Measurements from ENCODE around the gene NTSR2.

NTSR2 gene

DNA sequence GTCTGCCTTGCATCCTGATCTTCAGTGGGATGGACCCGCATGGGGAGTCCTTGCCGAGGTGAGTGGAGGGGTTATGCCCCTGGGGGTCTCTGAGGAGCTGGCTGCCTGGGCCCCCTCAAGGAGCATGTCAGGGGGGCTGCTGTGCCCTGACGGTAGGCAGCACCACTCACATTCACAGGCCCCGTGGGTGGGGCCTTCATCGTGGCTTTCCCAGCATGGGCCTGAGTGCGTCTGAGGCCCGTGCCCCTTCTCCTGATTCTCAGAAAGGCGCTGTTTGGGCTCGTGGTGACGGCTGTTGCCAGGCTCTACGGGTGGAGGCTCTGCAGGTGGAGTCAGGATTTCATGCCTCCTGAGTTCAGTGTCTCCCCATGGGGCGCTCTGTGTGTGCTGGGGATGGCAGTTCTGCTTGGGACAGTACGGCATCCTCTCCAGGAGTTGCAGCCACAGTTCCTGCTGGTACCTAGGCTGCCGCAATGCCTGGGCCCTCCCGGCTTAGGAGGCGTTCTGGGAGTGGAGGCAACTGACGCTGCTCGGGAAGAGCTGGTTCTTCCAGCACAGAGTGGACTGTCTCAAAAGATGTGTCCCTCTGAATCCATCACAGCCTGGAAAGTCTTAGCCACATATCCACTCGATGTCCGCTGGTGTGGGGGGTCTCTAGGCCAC, 57.3 kb downstream of the NTSR2 start:
- Histone ChIP-seq H3K4me1 (ENCODE audit: control insufficient read depth, low read length) (no peaks in the 10 kb centered on the region), H3F3A (ENCODE audit: control insufficient read depth, insufficient read depth) (no peaks in the 10 kb centered on the region), H3K9me2 (replicated peaks; ENCODE audit: control insufficient read depth, low read length) (no peaks in the 10 kb centered on the region), H3K9me3 (ENCODE audit: control insufficient read depth, insufficient read depth, low read length) (no peaks in the 10 kb centered on the region), H4K20me1 (ENCODE audit: control insufficient read depth, insufficient read depth, low read depth, low read length) (no peaks in the 10 kb centered on the region), H3K4me3 (ENCODE audit: low read length) (no peak overlapping the region), H3K79me2 (ENCODE audit: control insufficient read depth, low read length) (no peaks in the 10 kb centered on the region), H3K4me2 (ENCODE audit: low read length) (no peak overlapping the region), H3K27ac (ENCODE audit: low read depth, low read length) (no peak overlapping the region), H3K36me3 (ENCODE audit: control insufficient read depth, low read length) (no peaks in the 10 kb centered on the region), H3K27me3 (ENCODE audit: control insufficient read depth, low read length) (no peaks in the 10 kb centered on the region)
- TF ChIP-seq, protein P1, sequence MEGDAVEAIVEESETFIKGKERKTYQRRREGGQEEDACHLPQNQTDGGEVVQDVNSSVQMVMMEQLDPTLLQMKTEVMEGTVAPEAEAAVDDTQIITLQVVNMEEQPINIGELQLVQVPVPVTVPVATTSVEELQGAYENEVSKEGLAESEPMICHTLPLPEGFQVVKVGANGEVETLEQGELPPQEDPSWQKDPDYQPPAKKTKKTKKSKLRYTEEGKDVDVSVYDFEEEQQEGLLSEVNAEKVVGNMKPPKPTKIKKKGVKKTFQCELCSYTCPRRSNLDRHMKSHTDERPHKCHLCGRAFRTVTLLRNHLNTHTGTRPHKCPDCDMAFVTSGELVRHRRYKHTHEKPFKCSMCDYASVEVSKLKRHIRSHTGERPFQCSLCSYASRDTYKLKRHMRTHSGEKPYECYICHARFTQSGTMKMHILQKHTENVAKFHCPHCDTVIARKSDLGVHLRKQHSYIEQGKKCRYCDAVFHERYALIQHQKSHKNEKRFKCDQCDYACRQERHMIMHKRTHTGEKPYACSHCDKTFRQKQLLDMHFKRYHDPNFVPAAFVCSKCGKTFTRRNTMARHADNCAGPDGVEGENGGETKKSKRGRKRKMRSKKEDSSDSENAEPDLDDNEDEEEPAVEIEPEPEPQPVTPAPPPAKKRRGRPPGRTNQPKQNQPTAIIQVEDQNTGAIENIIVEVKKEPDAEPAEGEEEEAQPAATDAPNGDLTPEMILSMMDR (IDR thresholded peaks at IDR 0.05; ENCODE audit: low read depth, low read length, poor library complexity, severe bottlenecking): no peak
- TF ChIP-seq EZH2phosphoT487 (IDR thresholded peaks at IDR 0.05; ENCODE audit: borderline replicate concordance, low read length): no peak

DNA sequence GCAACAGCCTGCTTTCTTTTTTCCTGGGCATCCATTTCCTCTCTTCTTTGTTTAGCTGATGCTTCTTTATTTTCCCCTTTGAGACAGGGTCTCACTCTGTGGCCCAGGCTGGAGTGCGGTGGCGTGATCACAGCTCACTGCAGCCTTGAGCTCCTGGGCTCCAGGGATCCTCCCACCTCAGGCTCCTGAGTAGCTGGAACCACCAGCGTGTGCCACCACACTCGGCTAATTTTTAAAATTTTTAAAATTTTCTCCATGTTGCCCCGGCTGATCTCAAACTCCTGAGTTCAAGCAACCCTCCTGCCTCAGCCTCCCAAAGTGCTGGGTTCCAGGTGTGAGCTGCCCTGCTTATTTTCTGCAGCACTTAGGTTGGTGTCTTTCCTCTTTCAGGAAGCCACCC, 58.7 kb downstream of the NTSR2 start:
- Histone ChIP-seq H3K4me1 (ENCODE audit: control insufficient read depth, low read length) (no peaks in the 10 kb centered on the region), H3K36me3 (ENCODE audit: control insufficient read depth, low read length) (no peaks in the 10 kb centered on the region), H3K79me2 (ENCODE audit: control insufficient read depth, low read length) (no peaks in the 10 kb centered on the region), H3K9me3 (ENCODE audit: control insufficient read depth, insufficient read depth, low read length) (no peaks in the 10 kb centered on the region), H3K9me2 (replicated peaks; ENCODE audit: control insufficient read depth, low read length) (no peaks in the 10 kb centered on the region), H3K4me2 (ENCODE audit: low read length) (no peak overlapping the region), H3F3A (ENCODE audit: control insufficient read depth, insufficient read depth) (no peaks in the 10 kb centered on the region), H3K4me3 (ENCODE audit: low read length) (no peak overlapping the region), H4K20me1 (ENCODE audit: control insufficient read depth, insufficient read depth, low read depth, low read length) (no peaks in the 10 kb centered on the region), H3K27ac (ENCODE audit: low read depth, low read length) (no peak overlapping the region), H3K27me3 (ENCODE audit: control insufficient read depth, low read length) (no peaks in the 10 kb centered on the region)
- TF ChIP-seq, protein P1 (IDR thresholded peaks at IDR 0.05; ENCODE audit: low read depth, low read length, poor library complexity, severe bottlenecking): no peak
- TF ChIP-seq EZH2phosphoT487 (IDR thresholded peaks at IDR 0.05; ENCODE audit: borderline replicate concordance, low read length): no peak

DNA sequence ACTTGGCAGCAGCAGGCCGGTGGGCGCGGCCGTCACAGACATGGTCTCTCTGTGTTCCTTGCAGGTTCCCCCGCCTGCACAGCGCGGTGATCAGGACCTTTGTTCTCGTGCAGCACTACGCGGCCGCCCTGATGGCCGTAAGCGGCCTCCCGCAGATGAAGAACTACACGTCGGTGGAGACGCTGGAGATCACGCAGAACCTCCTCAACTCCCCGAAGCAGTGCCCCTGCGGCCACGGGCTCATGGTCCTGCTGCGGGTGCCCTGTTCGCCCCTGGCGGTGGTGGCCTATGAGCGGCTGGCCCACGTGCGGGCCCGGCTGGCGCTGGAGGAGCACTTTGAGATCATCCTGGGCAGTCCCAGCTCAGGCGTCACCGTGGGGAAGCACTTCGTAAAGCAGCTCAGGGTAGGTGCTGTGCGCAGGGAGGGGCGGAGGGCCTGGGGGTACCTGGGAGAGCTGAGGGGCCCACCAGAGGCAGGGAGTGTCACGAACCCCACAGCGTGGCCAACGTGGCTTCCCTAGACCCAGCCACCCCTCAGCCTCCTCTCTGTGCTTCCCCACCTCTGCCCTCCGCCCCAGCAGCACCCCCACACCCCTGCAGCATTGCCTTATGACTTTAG, 59.3 kb downstream of the NTSR2 start:
- TF ChIP-seq, protein P1 (IDR thresholded peaks at IDR 0.05; ENCODE audit: low read depth, low read length, poor library complexity, severe bottlenecking): no peak
- no peak for TF ChIP-seq EZH2phosphoT487 (IDR thresholded peaks at IDR 0.05; ENCODE audit: borderline replicate concordance, low read length)
- H3K9me3 ChIP-seq (ENCODE audit: control insufficient read depth, insufficient read depth, low read length): no peaks in the 10 kb centered on the region
- no peaks in the 10 kb centered on the region for H3K36me3 ChIP-seq (ENCODE audit: control insufficient read depth, low read length)
- H3K4me1 ChIP-seq (ENCODE audit: control insufficient read depth, low read length): no peaks in the 10 kb centered on the region
- no peaks in the 10 kb centered on the region for H3K27me3 ChIP-seq (ENCODE audit: control insufficient read depth, low read length)
- H3K79me2 ChIP-seq (ENCODE audit: control insufficient read depth, low read length): no peaks in the 10 kb centered on the region
- H3K27ac ChIP-seq (ENCODE audit: low read depth, low read length): no peak overlapping the region
- no peaks in the 10 kb centered on the region for H4K20me1 ChIP-seq (ENCODE audit: control insufficient read depth, insufficient read depth, low read depth, low read length)
- H3K9me2 ChIP-seq (replicated peaks; ENCODE audit: control insufficient read depth, low read length): no peaks in the 10 kb centered on the region
- no peak overlapping the region for H3K4me2 ChIP-seq (ENCODE audit: low read length)
- H3F3A ChIP-seq (ENCODE audit: control insufficient read depth, insufficient read depth): no peaks in the 10 kb centered on the region
- no peak overlapping the region for H3K4me3 ChIP-seq (ENCODE audit: low read length)

Measured in DOHH2 (cell line).